Ectodermal cell (in vitro differentiated cells): ENCODE measurements around the gene PRKAG1.

Experiments used
- H3K27ac ChIP-seq: 2 replicates; pipeline ENCODE4 v1.7.0; 2013; ENCODE audit warnings: mild to moderate bottlenecking, low read depth, low read length; ENCODE audit not compliant: insufficient read depth, poor library complexity, severe bottlenecking
- H3K27me3 ChIP-seq: 2 replicates; pipeline ENCODE4 v1.7.0; 2013; ENCODE audit warnings: mild to moderate bottlenecking, low read length; ENCODE audit not compliant: insufficient read depth, control insufficient read depth, poor library complexity, severe bottlenecking
- H3K36me3 ChIP-seq: one replicate; pipeline ENCODE4 v1.7.0; 2013; ENCODE audit warnings: low read length; ENCODE audit not compliant: control insufficient read depth, insufficient read depth
- H3K4me1 ChIP-seq: one replicate; pipeline ENCODE4 v1.7.0; 2013; ENCODE audit warnings: low read length; ENCODE audit not compliant: control insufficient read depth, insufficient read depth
- H3K4me3 ChIP-seq: 2 replicates; pipeline ENCODE4 v1.7.0; 2013; ENCODE audit warnings: low read depth, low read length, control low read depth; ENCODE audit not compliant: insufficient read depth
- H3K9me3 ChIP-seq: 2 replicates; pipeline ENCODE4 v1.7.0; 2013; ENCODE audit warnings: mild to moderate bottlenecking, low read length, moderate library complexity; ENCODE audit not compliant: control insufficient read depth
- WGBS, 2 experiments: methylation state at CpG; one replicate each; pipeline ENCODE4 v1.1.7; 2013; ENCODE audit warnings: missing lambda C conversion rate in 2 of 2; 5-methylcytosine and 5-hydroxymethylcytosine counted together

The PRKAG1 gene

GRCh38 chr12:48954061-48954460, 64.5 kb downstream of the PRKAG1 start:
- peaks cover 12% of the 10 kb centered on the region for H3K4me1 ChIP-seq
- peaks cover 4% of the 10 kb centered on the region for H3K36me3 ChIP-seq
- no peaks in the 10 kb centered on the region for H3K9me3 ChIP-seq
- WGBS, 2 experiments, result 90 to 95% methylated on average over 3 of the region's 3 CpGs
- H3K27me3 ChIP-seq, result no peaks in the 10 kb centered on the region
- no peak overlapping the region for H3K27ac ChIP-seq
- no peak overlapping the region for H3K4me3 ChIP-seq

DNA sequence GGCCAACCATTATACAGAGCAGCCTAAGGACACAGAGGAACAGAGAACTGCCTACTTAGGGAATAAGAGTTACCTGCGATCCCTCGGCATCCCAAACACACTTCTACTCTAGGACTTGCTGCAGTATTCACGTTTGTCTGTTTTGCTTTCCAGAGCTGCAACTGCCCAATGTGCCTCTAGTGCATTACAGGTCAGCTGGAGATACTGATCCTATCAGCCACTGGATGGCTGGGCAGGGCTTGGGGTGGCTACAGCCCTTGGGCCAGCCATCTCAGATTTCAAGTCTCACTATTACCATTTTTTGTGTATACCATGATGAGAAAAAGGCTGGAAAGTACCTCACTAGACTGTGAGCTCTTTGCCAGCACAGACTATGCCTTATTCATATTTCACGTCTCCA, 65.9 kb downstream of the PRKAG1 start:
- WGBS, 2 experiments, result 95 to 96% methylated on average over 4 of the region's 4 CpGs
- Histone ChIP-seq H3K36me3 (peaks cover 4% of the 10 kb centered on the region), H3K27me3 (no peaks in the 10 kb centered on the region), H3K4me3 (no peak overlapping the region), H3K4me1 (peaks cover 12% of the 10 kb centered on the region), H3K9me3 (no peaks in the 10 kb centered on the region), H3K27ac (no peak overlapping the region)
